Measurements from ENCODE around the gene DCXR.

- TF ChIP-seq EZH2 (IDR thresholded peaks at IDR 0.05; ENCODE audit: borderline replicate concordance, low read length) (no peak), CTCF (IDR thresholded peaks at IDR 0.05; ENCODE audit: low read length) (peak; percentile 90)
Measured at GRCh38 chr17:82019690-82020571, 17.6 kb downstream of the DCXR start.

Data from OCI-LY1 (cell line).